Stimulated activated CD4-positive, alpha-beta T cell treated with anti-CD3 and anti-CD28 coated beads, TNF-alpha, amount 100 ng/mL, for 48 hours (primary cell): Measurements from ENCODE around the gene NINJ1.

Source experiments
- DNase-seq, 3 donors: peaks; one replicate each; pipeline ENCODE4 v3.0.0-alpha.2; 2020; ENCODE audit warnings: low read depth in 3 of 3

Gene NINJ1

GRCh38 chr9:93132287-93132927 is 1.6 kb downstream of the NINJ1 start:
- no peak for DNase-seq

GRCh38 chr9:93131599-93132286 is 2.3 kb downstream of the NINJ1 start:
- no peak for DNase-seq

DNA sequence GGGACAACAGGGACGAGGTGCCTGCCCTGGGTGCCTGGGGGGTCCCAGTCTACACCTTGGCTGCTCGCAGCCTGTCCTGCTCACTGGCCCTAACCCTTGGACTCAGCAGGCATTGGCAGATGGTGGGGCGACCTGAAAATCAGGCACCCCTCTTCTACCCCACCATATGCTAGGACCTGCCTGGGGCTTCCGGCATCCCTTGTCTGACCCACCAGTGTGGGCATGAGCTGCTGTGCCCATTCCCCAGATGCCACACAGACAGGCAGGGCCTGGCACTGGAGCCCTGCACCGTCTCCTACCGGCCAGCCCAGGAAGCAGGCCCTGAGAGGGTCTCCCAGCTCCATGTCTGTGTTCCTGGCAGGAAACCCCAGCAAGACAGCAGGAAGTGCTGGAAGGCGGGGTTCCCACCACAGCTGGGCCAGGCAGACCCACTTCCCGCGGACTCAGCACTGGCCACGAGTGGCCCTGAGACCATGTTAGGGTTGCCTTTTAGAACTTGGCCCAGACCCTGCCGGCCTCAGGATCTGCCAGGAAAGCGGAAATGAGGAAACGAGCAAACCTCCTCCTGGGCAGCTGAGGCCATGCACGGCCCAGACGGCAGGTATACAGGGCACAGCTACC is 3.1 kb downstream of the NINJ1 start:
- no peak for DNase-seq

- DNase-seq, result no peak
Observed at GRCh38 chr9:93129691-93130500, 4.2 kb downstream of the NINJ1 start.

- DNase-seq, result no peak
Observed at GRCh38 chr9:93129286-93129685, 4.8 kb downstream of the NINJ1 start.

GRCh38 chr9:93128715-93129224 is 5.3 kb downstream of the NINJ1 start:
- no peak for DNase-seq

DNA sequence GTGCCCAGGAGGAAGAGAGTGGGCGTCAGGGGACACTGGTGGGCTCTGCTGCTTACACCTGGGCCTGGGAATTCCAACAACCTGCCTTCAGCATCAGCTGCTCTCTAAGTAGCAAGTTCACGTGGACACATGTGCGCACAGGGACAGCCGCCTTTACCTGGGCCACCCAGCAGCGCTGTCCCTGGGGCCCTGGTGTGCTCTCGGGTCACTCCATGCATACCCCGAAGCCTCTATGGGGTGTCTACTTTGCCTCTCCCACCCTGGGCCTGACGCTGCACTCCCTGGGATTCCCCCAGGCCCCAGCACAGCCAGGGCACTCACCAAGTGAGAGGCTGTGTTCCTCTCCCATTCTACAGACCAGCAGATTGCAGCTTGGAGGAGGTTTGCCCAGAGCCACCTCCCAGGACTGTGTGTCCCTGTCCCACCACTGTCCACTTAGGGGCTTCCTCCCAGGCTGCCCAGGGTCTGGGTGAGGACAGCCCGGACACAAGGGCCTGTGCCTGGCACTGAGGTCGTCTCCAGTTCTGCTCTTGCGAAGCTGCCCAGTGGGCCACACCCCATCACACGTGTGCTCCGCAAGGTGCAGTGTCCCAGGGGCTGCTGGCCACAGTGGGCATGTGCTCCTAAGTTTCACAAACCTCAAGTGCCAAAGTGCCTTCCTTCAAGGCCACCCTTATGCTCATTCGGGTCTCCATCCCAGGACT is 5.9 kb downstream of the NINJ1 start:
- no peak for DNase-seq

DNA sequence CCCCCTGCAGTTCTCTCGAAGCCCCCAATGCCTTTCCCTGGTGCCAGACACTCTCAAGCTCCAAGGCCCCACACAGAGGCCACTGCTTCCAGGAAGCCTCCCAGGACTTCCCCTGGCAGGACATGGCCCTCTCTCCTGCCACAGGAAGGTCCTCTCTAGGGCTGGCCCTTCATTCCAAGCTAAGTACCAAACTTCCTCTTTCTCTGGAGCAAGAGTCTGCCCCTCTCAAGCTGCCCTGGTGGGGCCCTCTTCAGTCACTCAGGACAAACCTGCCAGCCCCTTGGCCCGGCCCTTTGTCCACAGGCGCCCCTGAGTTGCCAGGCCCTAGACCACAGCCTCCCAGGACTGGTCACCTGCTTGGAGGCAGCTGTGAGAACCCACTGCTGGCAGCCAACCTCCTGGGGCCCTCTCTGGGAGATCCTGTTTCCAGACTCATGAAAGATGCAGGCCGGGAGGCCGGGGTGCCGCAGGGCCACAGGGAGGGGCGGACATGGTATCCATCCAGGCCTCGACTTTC is 6.6 kb downstream of the NINJ1 start:
- no peak for DNase-seq

- DNase-seq, result no peak
Observed at GRCh38 chr9:93126825-93127368, 7.2 kb downstream of the NINJ1 start.

DNA sequence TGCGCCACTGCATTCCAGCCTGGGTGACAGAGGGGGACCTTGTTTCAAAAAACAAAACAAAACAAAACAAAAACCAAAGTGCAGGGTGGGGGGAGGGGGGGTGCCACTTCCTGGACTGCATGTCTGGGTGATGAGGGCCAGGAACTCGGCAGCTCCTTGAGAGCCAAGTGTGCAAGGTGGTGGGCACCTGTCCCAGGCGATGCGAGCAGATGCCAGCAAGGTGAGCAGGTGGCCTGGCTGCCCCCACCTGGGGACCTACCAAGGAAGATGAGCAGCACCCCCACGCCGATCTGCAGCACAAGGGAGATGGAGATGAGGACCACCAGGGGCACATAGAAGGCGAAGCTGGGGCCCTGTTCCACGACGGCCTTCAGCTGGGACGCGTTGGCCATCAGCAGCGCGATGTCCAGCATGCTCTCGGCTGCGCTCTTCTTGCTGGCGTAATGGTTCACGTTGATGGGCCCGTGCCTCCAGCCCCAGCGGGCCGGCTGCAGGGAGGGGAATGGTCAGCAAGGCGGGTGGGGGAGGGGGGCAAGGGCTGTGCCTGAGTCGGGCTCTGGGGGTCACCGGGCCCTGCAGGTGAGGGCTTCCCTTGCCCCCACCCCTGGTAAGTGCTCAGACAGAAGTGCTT is 7.8 kb downstream of the NINJ1 start:
- no peak for DNase-seq

- DNase-seq, result no peak
Observed at GRCh38 chr9:93125331-93125894, 8.6 kb downstream of the NINJ1 start.

GRCh38 chr9:93124793-93125192 is 9.3 kb downstream of the NINJ1 start:
- no peak for DNase-seq

DNA sequence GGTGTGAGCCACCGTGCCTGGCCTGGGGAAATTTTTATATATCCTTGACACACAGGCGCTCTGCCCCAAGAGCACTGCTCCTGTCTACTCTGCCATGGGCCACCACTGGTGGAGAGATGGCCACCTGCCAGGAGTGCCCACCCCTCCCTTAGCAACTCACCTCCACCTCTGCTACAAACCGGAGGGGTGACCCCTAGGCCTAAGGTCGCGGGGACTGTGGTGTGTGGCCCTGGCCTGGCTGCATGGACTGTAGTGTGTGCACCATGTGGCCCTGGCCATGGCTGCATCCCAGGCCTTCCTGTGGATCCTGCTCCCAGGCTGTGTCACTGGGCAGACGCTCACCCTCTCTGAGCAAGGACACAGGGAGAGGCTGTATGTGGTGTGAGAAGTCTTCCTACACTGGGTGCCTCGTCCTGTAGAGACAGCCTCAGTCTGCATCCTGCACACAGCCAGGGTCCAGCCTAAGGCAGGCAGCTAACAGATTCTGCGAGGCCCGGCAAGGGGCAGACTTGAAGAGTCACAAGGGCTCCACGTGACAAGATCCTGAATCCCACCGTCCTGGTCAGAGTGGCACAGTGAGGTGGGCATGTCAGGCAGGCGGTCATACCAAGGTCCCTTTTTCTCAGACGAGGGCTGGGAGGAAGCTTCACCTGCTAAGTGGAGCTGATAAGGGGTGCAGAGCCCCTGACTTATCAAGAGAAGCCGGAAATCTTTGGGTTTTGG is 10.3 kb downstream of the NINJ1 start:
- DNase-seq, result no peak

DNA sequence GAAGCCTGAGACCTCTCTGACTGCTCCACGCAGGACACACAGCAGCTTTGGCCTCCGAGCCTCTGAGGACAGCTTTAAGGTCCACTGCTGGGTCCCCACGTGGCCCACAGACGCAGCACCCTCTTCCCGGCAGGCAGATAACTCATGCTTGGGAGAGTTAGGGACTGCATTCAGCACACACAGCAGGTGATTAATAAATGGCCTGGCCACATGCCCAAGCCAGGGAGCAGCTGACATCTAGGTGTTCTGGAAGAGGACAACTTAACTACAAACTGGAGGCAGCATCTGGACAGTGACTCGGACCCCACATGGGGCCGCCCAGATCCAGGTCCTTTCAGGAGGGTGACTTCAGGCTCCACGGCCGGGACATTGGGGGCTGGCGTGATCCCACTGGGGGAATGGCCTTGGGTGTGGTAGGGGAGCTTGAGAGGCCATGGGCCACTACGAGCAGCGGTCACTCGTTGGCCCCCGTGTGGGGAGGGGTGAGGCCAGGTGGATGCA is 11.3 kb downstream of the NINJ1 start:
- no peak for DNase-seq

GRCh38 chr9:93121316-93122241 is 12.5 kb downstream of the NINJ1 start:
- no peak for DNase-seq

GRCh38 chr9:93120846-93121315 is 13.2 kb downstream of the NINJ1 start:
- no peak for DNase-seq

DNA sequence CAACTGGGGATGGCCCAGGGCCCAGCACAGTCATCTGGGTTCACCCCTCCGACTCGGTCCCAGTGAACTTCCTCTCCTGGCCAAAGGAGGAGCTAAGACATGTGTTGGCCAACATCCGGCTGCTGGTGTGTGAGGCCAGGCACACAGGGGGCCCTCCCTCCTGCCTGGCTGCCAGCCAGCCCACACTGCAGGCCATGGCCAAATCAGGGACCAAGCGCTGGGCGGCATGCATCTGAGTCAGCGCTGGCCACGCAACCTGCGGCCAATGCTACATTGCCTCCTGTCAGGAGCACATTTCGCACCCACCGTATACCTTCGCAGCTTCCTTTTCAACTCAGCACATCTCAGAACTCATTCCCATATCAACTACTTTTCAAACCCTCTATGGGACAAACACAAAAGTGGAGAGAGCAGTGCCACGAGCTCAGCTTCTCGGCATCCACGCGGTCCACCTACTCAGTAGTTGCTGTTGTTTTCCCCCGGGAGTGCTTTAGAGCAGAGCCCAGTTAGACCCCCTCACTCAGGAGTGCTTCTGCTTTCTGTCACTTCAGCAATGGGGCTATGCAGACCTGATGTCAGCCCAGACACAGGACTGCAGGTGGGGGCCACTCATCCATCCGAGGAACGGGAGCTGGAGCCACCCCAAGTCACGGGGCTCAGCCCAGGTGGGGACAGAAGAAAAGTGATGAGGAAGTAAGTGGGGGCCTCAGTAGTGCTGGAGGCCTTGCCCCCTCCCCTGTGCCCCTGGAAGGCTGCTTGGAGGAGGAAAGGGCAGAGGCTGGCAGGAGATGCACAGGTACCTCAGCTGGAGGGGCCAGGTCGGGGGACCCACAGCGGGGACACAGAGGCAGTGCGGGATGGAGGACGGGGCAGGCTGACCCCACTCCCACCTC is 13.9 kb downstream of the NINJ1 start:
- DNase-seq, result no peak
